PC-9 (cell line): ENCODE measurements around the gene CNOT1. TPM values are rescaled to one million over a fixed set of nuclear protein-coding genes. Genes with fewer than 3 reads are reported as not detected.
"Not testable (repeated sequence)": the region's sequence is repeated elsewhere in the genome, so short reads cannot be mapped to it uniquely, and the experiment has no call there.

Experiments used
- BruUV-seq: library from RNA; stranded (reverse); fragments of 400-500 nt; replicated peaks from 2 replicates; lab custom pipeline; 2021; lab: Mats Ljungman, UMichigan
- CTCF ChIA-PET: fragments of 300-600 bp; sonication (Branson Sonifier 250); formaldehyde crosslinking; loops from one replicate; lab custom pipeline; 2022; ENCODE audit warnings: antibody characterized with exemption; lab: Charles Lee
- POLR2A ChIA-PET: fragments of 300-600 bp; sonication (Branson Sonifier 250); formaldehyde crosslinking; loops from one replicate; lab custom pipeline; 2022; ENCODE audit warnings: antibody characterized with exemption; ENCODE audit not compliant: unreplicated experiment; lab: Charles Lee
- DNase-seq, 2 experiments: peaks; one replicate each; pipeline versions ENCODE4 v3.0.0 to v3.0.0-alpha.2; 2015 to 2022; ENCODE audit warnings: mixed read lengths in 1 of 2
- H2AFZ ChIP-seq: fragments of 200-600 bp; sonication (generic); 2 replicates; pipeline ENCODE4 v1.8.1; 2017; ENCODE audit warnings: antibody characterized with exemption
- H3F3A ChIP-seq: fragments of 200-600 bp; sonication (generic); 2 replicates; pipeline ENCODE4 v1.8.1; 2017; ENCODE audit warnings: antibody characterized with exemption, mild to moderate bottlenecking, low read depth; ENCODE audit not compliant: insufficient read depth
- H3K27ac ChIP-seq: fragments of 200-600 bp; sonication (generic); 2 replicates; pipeline ENCODE4 v1.6.1; 2016; ENCODE audit warnings: mixed run types
- H3K27me3 ChIP-seq: fragments of 200-600 bp; sonication (generic); 2 replicates; pipeline ENCODE4 v1.6.1; 2016; ENCODE audit warnings: low read depth, mixed run types; ENCODE audit not compliant: insufficient read depth
- H3K36me3 ChIP-seq: fragments of 200-600 bp; sonication (generic); 2 replicates; pipeline ENCODE4 v1.6.1; 2016; ENCODE audit warnings: low read depth, mixed run types
- H3K4me1 ChIP-seq: fragments of 200-600 bp; sonication (generic); replicated peaks from 2 replicates; pipeline ENCODE4 v1.6.1; 2016; ENCODE audit warnings: mixed run types; ENCODE audit not compliant: insufficient read depth
- H3K4me2 ChIP-seq: fragments of 200-600 bp; sonication (generic); 2 replicates; pipeline ENCODE4 v1.6.1; 2017; ENCODE audit warnings: mixed run types
- H3K4me3 ChIP-seq: fragments of 200-600 bp; sonication (generic); 2 replicates; pipeline ENCODE4 v1.6.1; 2016; ENCODE audit warnings: mixed run types
- H3K79me2 ChIP-seq: fragments of 200-600 bp; sonication (generic); 2 replicates; pipeline ENCODE4 v1.6.1; 2017; ENCODE audit warnings: low read depth, mixed run types
- H3K9me2 ChIP-seq: fragments of 200-600 bp; sonication (generic); 2 replicates; pipeline ENCODE4 v1.8.1; 2017; ENCODE audit warnings: mild to moderate bottlenecking; ENCODE audit not compliant: insufficient read depth
- H3K9me3 ChIP-seq: fragments of 200-600 bp; sonication (generic); 2 replicates; pipeline ENCODE4 v1.8.1; 2016; ENCODE audit warnings: low read depth; ENCODE audit not compliant: insufficient read depth
- H4K20me1 ChIP-seq: fragments of 200-600 bp; sonication (generic); 2 replicates; pipeline ENCODE4 v1.8.1; 2017; ENCODE audit not compliant: insufficient read depth
- EZH2 ChIP-seq: fragments of 200-600 bp; sonication (generic); IDR thresholded peaks from 2 replicates; pipeline ENCODE4 v1.8.0; 2017; ENCODE audit warnings: antibody characterized with exemption, low read depth
- intact Hi-C: fragments of 100-400 bp; cut with micrococcal nuclease; formaldehyde crosslinking; loops from one replicate; pipeline ENCODE4 v1.10.0; 2022; ENCODE audit not compliant: unreplicated experiment
- total RNA-seq: library from RNA; stranded (reverse); gene quantifications from 2 replicates; pipeline ENCODE4 v1.2.3, GENCODE V29; 2021
- TF ChIP-seq, protein P1 (sequence below): fragments of 200-600 bp; sonication (generic); conservative IDR thresholded peaks from 2 replicates; pipeline ENCODE4 v1.6.1; 2017; ENCODE audit warnings: mixed run types, antibody characterized with exemption, mild to moderate bottlenecking, moderate library complexity

CNOT1 gene
- total RNA-seq, 1 experiment from 2014 or later: 233 TPM

DNA sequence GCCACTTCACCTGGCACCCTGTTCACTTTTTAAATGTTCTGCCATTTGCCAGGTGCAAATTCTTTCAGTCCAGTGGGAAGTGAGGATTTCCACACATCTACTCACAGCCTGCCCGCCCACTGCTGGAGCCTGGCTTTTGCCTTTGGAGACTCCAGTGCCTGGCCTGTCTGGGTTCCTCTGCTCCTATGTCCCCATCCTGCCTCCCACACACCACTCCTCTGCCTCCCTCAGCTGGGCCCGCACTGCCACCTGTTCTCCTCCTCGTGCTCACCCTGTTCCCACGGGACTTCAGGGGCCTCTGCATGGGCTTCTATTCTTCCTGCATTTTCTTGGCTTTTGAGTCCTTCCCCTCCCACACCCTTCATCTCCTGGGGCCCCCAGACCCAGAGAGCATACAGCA, 137.6 kb downstream of the CNOT1 start:
- POLR2A ChIA-PET: interaction anchor here (0.6 kb wide), 1 partner anchor 156 kb away, joined by 3 read pairs; no protein-coding TSS in a partner anchor
- DNase-seq: no peak
- no peaks in the 10 kb centered on the region for H3K9me3 ChIP-seq
- TF ChIP-seq, protein P1, sequence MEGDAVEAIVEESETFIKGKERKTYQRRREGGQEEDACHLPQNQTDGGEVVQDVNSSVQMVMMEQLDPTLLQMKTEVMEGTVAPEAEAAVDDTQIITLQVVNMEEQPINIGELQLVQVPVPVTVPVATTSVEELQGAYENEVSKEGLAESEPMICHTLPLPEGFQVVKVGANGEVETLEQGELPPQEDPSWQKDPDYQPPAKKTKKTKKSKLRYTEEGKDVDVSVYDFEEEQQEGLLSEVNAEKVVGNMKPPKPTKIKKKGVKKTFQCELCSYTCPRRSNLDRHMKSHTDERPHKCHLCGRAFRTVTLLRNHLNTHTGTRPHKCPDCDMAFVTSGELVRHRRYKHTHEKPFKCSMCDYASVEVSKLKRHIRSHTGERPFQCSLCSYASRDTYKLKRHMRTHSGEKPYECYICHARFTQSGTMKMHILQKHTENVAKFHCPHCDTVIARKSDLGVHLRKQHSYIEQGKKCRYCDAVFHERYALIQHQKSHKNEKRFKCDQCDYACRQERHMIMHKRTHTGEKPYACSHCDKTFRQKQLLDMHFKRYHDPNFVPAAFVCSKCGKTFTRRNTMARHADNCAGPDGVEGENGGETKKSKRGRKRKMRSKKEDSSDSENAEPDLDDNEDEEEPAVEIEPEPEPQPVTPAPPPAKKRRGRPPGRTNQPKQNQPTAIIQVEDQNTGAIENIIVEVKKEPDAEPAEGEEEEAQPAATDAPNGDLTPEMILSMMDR: no peak
- no peak for TF ChIP-seq EZH2
- no peaks in the 10 kb centered on the region for H3K36me3 ChIP-seq
- CTCF ChIA-PET: no interaction called here
- peaks cover 6% of the 10 kb centered on the region; the same call in 1 of the 2 replicates for H3F3A ChIP-seq
- no peaks in the 10 kb centered on the region for H3K79me2 ChIP-seq
- no peak overlapping the region for H3K4me2 ChIP-seq
- H3K4me3 ChIP-seq: no peak overlapping the region
- H3K27ac ChIP-seq: no peak overlapping the region
- H3K27me3 ChIP-seq: no peaks in the 10 kb centered on the region
- no peaks in the 10 kb centered on the region for H4K20me1 ChIP-seq
- no peaks in the 10 kb centered on the region for H3K4me1 ChIP-seq
- H2AFZ ChIP-seq: no peak overlapping the region
- BruUV-seq: no TSS peak
- intact Hi-C loops: no loop called here
- H3K9me2 ChIP-seq: no peaks in the 10 kb centered on the region

DNA sequence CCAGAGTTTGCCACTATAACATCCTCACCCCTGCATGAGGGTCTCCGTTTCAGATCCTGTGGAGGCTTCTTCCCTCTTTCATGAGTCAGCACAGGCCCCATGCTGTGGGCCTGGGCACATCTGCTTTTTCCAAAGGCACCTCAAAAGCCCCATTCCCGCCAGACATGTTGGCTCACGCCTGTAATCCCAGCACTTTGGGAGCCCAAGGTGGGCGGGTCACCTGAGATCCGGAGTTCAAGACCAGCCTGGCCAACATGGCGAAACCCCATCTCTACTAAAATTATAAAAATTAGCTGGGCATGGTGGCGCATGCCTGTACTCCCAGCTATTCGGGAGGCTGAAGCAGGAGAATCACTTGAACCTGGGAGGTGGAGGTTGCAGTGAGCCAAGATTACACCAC, 139.1 kb downstream of the CNOT1 start:
- H3K4me3 ChIP-seq, H3K36me3 ChIP-seq, H2AFZ ChIP-seq, H4K20me1 ChIP-seq, H3K9me2 ChIP-seq, H3K4me1 ChIP-seq, intact Hi-C loops, DNase-seq, H3K4me2 ChIP-seq, H3K27ac ChIP-seq, POLR2A ChIA-PET, CTCF ChIA-PET, H3F3A ChIP-seq, BruUV-seq, H3K79me2 ChIP-seq, H3K27me3 ChIP-seq, H3K9me3 ChIP-seq: not testable (repeated sequence)

DNA sequence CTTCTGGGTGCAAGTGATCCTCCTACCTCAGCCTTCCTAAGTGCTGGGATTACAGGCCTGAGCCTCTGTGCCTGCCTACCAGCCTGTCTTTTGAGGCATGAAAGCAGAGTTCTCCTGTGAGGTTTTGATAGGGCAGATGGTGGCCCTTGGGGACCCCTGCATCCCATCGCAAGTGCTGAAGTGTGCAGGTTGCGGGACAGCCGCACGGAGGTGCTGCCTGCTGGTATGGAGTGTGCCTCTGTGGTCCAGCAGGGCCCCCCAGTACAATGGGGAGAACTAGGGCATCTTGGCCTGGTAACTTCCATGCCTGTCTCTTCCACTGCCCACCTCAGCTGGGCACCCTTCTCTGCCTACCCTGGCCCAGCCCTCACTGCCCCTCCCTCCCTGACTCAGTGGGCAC, 139.6 kb downstream of the CNOT1 start:
- Histone ChIP-seq H3F3A (no peaks in the 10 kb centered on the region), H3K4me1 (no peaks in the 10 kb centered on the region), H3K79me2 (no peaks in the 10 kb centered on the region), H4K20me1 (no peaks in the 10 kb centered on the region), H3K9me3 (no peaks in the 10 kb centered on the region), H3K36me3 (no peaks in the 10 kb centered on the region), H2AFZ (no peak overlapping the region), H3K9me2 (no peaks in the 10 kb centered on the region), H3K27ac (no peak overlapping the region), H3K4me2 (no peak overlapping the region), H3K4me3 (no peak overlapping the region), H3K27me3 (no peaks in the 10 kb centered on the region)
- ChIA-PET CTCF (no interaction called here), POLR2A (no interaction called here)
- no peak for TF ChIP-seq EZH2
- TF ChIP-seq, protein P1: no peak
- no peak for DNase-seq
- intact Hi-C loops: no loop called here
- BruUV-seq: no TSS peak

DNA sequence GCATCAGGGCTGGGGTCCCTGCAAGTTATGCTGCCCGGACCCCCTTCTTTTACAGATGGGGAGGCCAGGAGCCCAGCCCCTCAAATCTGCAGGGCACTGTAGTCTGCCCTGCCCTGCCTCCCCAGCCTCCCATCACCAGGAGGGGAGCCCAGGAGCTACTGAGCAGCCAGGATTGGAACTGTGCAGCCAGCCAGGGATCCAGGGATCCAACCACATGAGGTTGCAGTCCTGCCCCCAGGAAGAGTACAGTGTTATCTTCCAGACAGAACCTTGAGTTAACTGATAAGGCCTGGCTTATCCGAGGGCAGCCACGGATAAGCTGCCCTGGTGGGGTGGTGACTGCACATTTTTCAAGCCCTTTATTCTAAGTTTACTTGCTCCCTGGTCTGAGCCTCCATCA, 141.1 kb downstream of the CNOT1 start:
- ChIA-PET POLR2A (no interaction called here), CTCF (interaction anchor here (1.4 to 2.2 kb wide), 2 partner anchors 152 to 268 kb away, joined by 4 to 23 read pairs; no protein-coding TSS in a partner anchor)
- DNase-seq: no peak
- Histone ChIP-seq H3K79me2 (no peaks in the 10 kb centered on the region), H3K9me3 (no peaks in the 10 kb centered on the region), H3K4me3 (no peak overlapping the region), H2AFZ (no peak overlapping the region), H3F3A (no peaks in the 10 kb centered on the region), H3K36me3 (no peaks in the 10 kb centered on the region), H4K20me1 (no peaks in the 10 kb centered on the region), H3K4me1 (no peaks in the 10 kb centered on the region), H3K9me2 (no peaks in the 10 kb centered on the region), H3K27ac (no peak overlapping the region), H3K4me2 (no peak overlapping the region), H3K27me3 (no peaks in the 10 kb centered on the region)
- TF ChIP-seq, protein P1: no peak
- TF ChIP-seq EZH2: no peak
- no TSS peak for BruUV-seq
- intact Hi-C loops: no loop called here
